C4-2B (cell line): ENCODE results near the gene CST9L.

ENCODE experiments used
- CTCF ChIP-seq: fragments of 450-650 bp; conservative IDR thresholded peaks from 2 replicates; pipeline ENCODE4 v1.5.1; 2017; ENCODE audit warnings: mild to moderate bottlenecking
- ZFX ChIP-seq: fragments of 450-650 bp; IDR thresholded peaks from 2 replicates; pipeline ENCODE4 v1.6.1; 2017

GRCh38 chr20:23568320-23568970, at the start of gene CST9L:
- no peak for TF ChIP-seq CTCF
- TF ChIP-seq ZFX, result no peak
